Measurements from ENCODE around the gene SCARB1.

Gene SCARB1

DNA sequence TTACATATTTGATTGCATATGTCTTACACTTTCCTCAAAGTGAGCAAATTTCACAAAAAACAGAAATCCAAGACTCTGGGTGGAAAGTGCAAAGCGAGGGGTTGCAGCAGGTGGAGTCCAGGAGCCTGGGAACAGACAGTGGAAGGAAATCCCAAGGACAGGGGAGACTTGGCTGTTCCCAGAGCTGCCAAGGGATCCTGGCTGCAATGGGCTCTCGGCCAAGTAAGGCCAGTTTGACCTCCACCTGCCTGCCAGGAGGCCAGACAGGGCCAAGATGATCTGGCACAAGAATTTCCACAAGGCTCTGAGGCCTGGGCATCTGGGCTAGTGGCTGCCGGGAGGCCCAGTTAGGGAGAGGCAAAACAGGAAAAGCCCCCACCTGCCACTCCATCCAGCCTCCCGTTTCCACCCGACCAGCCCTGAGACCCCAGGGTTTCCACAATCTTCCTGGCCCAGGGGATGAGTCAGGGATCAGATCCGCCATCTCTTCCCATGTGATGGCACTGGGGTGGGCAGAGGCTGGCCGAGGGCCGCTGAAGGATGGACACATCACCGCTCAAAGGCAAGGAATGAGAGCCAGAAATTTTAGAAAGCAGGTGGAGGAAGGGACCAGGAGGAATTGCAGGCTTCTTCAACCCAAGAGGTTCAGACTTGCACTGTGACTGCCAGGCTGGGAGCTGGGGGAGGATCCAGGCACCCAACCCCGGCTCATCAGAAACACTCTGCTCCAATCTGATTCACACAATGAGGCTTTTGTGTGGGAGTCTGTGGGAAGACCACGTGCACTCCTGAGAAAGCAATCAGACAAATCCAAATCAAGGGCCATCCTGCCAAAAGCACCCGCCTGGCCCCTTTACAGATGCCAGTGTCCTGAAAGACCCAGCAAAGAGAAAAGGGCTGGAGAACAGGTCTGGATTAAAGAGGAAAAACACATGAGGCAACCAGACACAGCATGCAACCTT is 16.3 kb downstream of the SCARB1 start:
- H3K4me3 Mint-ChIP-seq: no peak overlapping the region
- no peaks in the 10 kb centered on the region for H3K9me3 Mint-ChIP-seq
- H3K27me3 Mint-ChIP-seq: no peaks in the 10 kb centered on the region
- peaks cover 5% of the 10 kb centered on the region for H3K36me3 Mint-ChIP-seq (ENCODE audit: low read depth)
- H3K27ac Mint-ChIP-seq: no peak overlapping the region
- peaks cover 5% of the 10 kb centered on the region for H3K4me1 Mint-ChIP-seq (ENCODE audit: low read depth)
- DNase-seq: no peak

GRCh38 chr12:124844411-124845397 is 19.0 kb downstream of the SCARB1 start:
- Mint-ChIP-seq H3K27me3 (no peaks in the 10 kb centered on the region), H3K36me3 (ENCODE audit: low read depth) (peaks cover 2% of the 10 kb centered on the region), H3K4me3 (no peak overlapping the region), H3K4me1 (ENCODE audit: low read depth) (peaks cover 4% of the 10 kb centered on the region), H3K27ac (no peak overlapping the region), H3K9me3 (no peaks in the 10 kb centered on the region)
- no peak for DNase-seq

GRCh38 chr12:124842800-124843510 is 20.7 kb downstream of the SCARB1 start:
- no peaks in the 10 kb centered on the region for H3K9me3 Mint-ChIP-seq
- no peak overlapping the region for H3K27ac Mint-ChIP-seq
- H3K36me3 Mint-ChIP-seq (ENCODE audit: low read depth): peaks cover 2% of the 10 kb centered on the region
- H3K4me3 Mint-ChIP-seq: no peak overlapping the region
- no peak for DNase-seq
- H3K27me3 Mint-ChIP-seq: no peaks in the 10 kb centered on the region
- H3K4me1 Mint-ChIP-seq (ENCODE audit: low read depth): peaks cover 4% of the 10 kb centered on the region

DNA sequence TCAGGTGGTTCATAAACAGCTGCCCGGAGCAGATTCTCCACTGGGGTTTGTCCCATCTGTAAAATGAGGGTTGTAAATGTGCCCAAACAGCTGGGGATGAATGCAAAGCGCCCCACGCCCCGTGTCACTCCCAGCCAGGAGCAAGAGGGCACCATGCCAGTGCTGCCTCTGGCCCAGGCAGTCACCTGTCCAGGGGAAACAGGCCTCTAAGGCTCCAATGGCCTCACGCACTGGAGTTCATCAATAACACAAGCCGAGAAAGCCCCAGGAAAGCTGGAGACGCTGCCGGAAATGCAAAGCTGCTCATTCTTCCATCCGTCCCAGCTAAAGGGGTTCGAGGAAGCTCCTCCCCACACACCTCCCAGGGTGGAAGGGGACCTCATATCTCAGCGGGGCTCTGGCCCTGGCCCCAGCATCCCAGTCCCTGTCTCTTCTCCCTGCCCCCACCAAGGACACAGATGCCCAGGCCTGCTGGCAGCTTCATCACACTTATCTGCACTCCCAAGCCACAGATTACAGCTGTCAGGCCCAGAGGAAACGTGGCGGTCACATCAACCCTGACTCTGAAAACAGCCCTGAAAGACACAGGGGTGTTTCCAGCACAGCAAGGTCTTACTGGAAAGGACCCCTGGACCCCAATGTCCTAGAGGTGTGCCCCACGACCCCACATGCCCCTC is 21.5 kb downstream of the SCARB1 start:
- no peak overlapping the region for H3K27ac Mint-ChIP-seq
- no peaks in the 10 kb centered on the region for H3K27me3 Mint-ChIP-seq
- no peak for DNase-seq
- H3K36me3 Mint-ChIP-seq (ENCODE audit: low read depth): peaks cover 2% of the 10 kb centered on the region
- H3K9me3 Mint-ChIP-seq: no peaks in the 10 kb centered on the region
- peaks cover 2% of the 10 kb centered on the region for H3K4me1 Mint-ChIP-seq (ENCODE audit: low read depth)
- no peak overlapping the region for H3K4me3 Mint-ChIP-seq

DNA sequence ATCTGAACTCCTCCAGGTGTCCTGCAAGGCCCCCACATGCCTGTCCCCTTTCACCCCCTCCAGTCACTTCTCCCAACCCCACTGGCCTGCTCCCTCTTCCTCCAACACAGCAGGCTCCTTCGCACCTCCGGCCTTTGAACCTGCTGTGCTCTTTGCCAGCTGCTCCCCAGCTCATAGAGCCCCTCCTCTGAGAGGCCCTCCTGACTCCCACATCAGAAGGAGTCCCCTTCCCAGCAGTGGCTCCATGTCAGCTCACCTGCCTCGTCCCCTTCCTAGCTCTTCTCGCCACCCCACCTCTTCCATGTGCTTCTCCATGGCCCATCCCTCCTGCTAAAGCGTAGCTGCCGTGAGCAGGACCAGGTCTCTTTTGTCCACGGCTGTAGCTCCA is 22.1 kb downstream of the SCARB1 start:
- H3K9me3 Mint-ChIP-seq: no peaks in the 10 kb centered on the region
- DNase-seq: no peak
- H3K4me1 Mint-ChIP-seq (ENCODE audit: low read depth): no peaks in the 10 kb centered on the region
- H3K36me3 Mint-ChIP-seq (ENCODE audit: low read depth): no peaks in the 10 kb centered on the region
- no peak overlapping the region for H3K27ac Mint-ChIP-seq
- H3K4me3 Mint-ChIP-seq: no peak overlapping the region
- no peaks in the 10 kb centered on the region for H3K27me3 Mint-ChIP-seq

GRCh38 chr12:124837958-124838803 is 25.5 kb downstream of the SCARB1 start:
- H3K9me3 Mint-ChIP-seq: no peaks in the 10 kb centered on the region
- H3K27ac Mint-ChIP-seq: no peak overlapping the region
- H3K27me3 Mint-ChIP-seq: no peaks in the 10 kb centered on the region
- no peaks in the 10 kb centered on the region for H3K4me1 Mint-ChIP-seq (ENCODE audit: low read depth)
- no peaks in the 10 kb centered on the region for H3K36me3 Mint-ChIP-seq (ENCODE audit: low read depth)
- DNase-seq: no peak
- no peak overlapping the region for H3K4me3 Mint-ChIP-seq

DNA sequence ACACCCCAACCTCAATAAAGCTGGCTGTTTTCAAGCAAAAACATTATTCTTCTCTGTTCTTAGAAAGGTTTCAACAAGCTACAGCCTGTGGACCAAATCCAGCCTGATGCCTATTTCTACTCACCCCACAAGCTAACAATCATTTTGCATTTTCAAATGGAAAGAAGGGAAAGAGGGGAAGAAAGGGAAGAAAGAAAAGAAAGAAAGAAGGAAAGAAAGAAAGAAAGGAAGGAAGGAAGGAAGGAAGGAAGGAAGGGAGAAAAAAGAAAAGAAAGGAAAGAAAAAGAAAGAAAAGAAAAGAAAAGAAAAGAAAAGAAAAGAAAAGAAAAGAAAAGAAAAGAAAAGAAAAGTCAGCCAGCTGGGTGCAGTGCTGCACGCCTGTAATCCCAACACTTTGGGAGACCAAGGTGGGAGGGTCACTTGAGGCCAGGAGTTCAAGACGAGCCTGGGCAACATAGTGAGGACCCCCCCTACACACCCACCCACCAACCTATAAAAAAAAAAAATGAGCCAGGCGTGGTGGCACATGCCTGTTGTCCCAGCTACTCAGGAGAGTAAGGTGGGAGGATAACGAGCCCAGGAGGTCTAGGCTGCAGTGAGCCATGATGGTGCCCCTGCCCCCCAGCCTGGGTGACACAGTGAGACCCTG is 26.3 kb downstream of the SCARB1 start:
- Mint-ChIP-seq H3K27ac (no peak overlapping the region), H3K9me3 (no peaks in the 10 kb centered on the region), H3K27me3 (no peaks in the 10 kb centered on the region), H3K4me1 (ENCODE audit: low read depth) (no peaks in the 10 kb centered on the region), H3K36me3 (ENCODE audit: low read depth) (no peaks in the 10 kb centered on the region), H3K4me3 (no peak overlapping the region)
- DNase-seq: no peak

DNA sequence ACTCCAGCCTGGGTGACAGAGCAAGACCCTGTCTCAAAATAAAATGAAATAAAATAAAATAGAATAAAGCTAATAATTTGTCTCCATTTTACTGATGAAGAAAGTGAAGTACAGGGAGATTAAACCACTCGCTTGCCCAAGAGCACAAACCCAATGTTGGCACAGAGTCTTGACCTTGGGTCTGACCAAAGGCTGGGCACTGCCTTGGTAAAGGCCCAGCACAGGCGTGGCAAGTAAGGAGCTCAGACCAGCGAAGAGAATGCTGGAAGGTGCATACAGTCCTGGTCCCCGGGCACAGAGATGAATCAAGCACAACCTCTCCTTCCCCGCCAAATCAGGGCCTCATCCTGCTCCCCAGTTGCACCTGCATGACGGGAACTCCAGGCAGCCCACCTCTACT is 26.9 kb downstream of the SCARB1 start:
- Mint-ChIP-seq H3K9me3 (no peaks in the 10 kb centered on the region), H3K27me3 (no peaks in the 10 kb centered on the region), H3K27ac (no peak overlapping the region), H3K4me1 (ENCODE audit: low read depth) (no peaks in the 10 kb centered on the region), H3K36me3 (ENCODE audit: low read depth) (no peaks in the 10 kb centered on the region), H3K4me3 (no peak overlapping the region)
- no peak for DNase-seq

DNA sequence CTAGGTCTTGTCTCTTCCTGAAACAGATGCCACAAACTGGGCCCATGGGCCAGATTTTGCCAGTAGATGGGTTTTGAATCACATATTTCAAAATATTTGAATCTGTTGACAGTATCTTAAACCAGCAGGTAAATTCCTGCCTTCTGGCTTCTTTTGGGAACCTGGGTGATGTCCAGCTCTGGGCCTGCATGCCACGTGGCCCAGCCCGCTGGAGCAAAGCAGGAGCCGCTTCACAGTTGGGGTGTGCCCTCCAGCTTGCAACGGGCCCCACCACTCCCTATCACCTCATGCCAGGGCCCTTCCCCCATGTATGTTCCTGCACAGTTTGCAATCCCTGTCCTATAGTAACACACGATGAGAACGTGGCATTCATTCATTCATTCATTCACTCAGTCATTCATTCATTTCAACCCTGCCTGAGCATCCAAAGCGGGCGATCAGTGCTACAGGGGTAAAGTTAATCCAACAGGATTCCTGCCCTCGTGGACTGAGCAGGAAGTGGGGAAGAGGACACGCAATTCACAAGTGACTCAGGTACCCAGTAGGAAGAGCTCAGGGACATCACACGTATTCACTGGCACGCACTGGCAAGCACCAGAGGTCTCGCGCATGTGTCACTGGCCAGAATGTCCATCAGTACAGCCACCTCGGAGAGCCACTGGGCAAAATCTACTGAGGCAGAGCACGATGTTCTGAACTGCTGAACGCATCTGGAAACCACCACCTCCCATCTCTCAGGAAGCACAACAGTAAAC is 27.8 kb downstream of the SCARB1 start:
- H3K36me3 Mint-ChIP-seq (ENCODE audit: low read depth): no peaks in the 10 kb centered on the region
- no peak overlapping the region for H3K4me3 Mint-ChIP-seq
- DNase-seq: no peak
- no peaks in the 10 kb centered on the region for H3K9me3 Mint-ChIP-seq
- H3K27me3 Mint-ChIP-seq: no peaks in the 10 kb centered on the region
- no peaks in the 10 kb centered on the region for H3K4me1 Mint-ChIP-seq (ENCODE audit: low read depth)
- no peak overlapping the region for H3K27ac Mint-ChIP-seq

GRCh38 chr12:124834822-124835221 is 28.8 kb downstream of the SCARB1 start:
- H3K27me3 Mint-ChIP-seq: no peaks in the 10 kb centered on the region
- no peak for DNase-seq
- no peak overlapping the region for H3K27ac Mint-ChIP-seq
- no peaks in the 10 kb centered on the region for H3K9me3 Mint-ChIP-seq
- no peaks in the 10 kb centered on the region for H3K4me1 Mint-ChIP-seq (ENCODE audit: low read depth)
- no peak overlapping the region for H3K4me3 Mint-ChIP-seq
- H3K36me3 Mint-ChIP-seq (ENCODE audit: low read depth): no peaks in the 10 kb centered on the region

GRCh38 chr12:124833693-124834122 is 30.0 kb downstream of the SCARB1 start:
- H3K36me3 Mint-ChIP-seq (ENCODE audit: low read depth): no peaks in the 10 kb centered on the region
- no peaks in the 10 kb centered on the region for H3K27me3 Mint-ChIP-seq
- H3K4me1 Mint-ChIP-seq (ENCODE audit: low read depth): peaks cover 2% of the 10 kb centered on the region
- DNase-seq: no peak
- no peaks in the 10 kb centered on the region for H3K9me3 Mint-ChIP-seq
- H3K4me3 Mint-ChIP-seq: no peak overlapping the region
- H3K27ac Mint-ChIP-seq: no peak overlapping the region

GRCh38 chr12:124832856-124833255 is 30.8 kb downstream of the SCARB1 start:
- Mint-ChIP-seq H3K9me3 (no peaks in the 10 kb centered on the region), H3K27ac (no peak overlapping the region), H3K4me3 (no peak overlapping the region), H3K36me3 (ENCODE audit: low read depth) (no peaks in the 10 kb centered on the region), H3K27me3 (no peaks in the 10 kb centered on the region), H3K4me1 (ENCODE audit: low read depth) (peaks cover 8% of the 10 kb centered on the region)
- DNase-seq: no peak

Data from activated T-cell treated with anti-CD3 and anti-CD28 coated beads, Interleukin-2, amount 50 U/mL, for 24 hours (primary cell).